ENCODE measurements around the gene ADARB2.

ADARB2 gene

GRCh38 chr10:1476455-1476803 lies 260.9 kb downstream of the ADARB2 start:
- H3K27ac ChIP-seq (replicated peaks): no peak overlapping the region
- H3K4me3 ChIP-seq (replicated peaks; ENCODE audit: insufficient read depth, low read length): no peak overlapping the region
- H3K27me3 ChIP-seq (ENCODE audit: insufficient read depth, poor library complexity, severe bottlenecking): no peaks in the 10 kb centered on the region
- DNase-seq (ENCODE audit: low read depth in 1 of 2, low spot score in 1 of 2): no peak
- TF ChIP-seq GABPA (IDR thresholded peaks at IDR 0.05; ENCODE audit: low read depth) (no peak), CTCF (IDR thresholded peaks at IDR 0.05; ENCODE audit: insufficient read depth, low read length) (no peak), SPI1 (IDR thresholded peaks at IDR 0.05; ENCODE audit: borderline replicate concordance, low read depth) (no peak), POLR2AphosphoS5 (IDR thresholded peaks at IDR 0.05; ENCODE audit: low read depth) (no peak), REST (IDR thresholded peaks at IDR 0.05; ENCODE audit: insufficient replicate concordance, low read depth) (no peak)

- no peak for TF ChIP-seq REST (IDR thresholded peaks at IDR 0.05; ENCODE audit: insufficient replicate concordance, low read depth)
- TF ChIP-seq SPI1 (IDR thresholded peaks at IDR 0.05; ENCODE audit: borderline replicate concordance, low read depth): no peak
- no peak for TF ChIP-seq POLR2AphosphoS5 (IDR thresholded peaks at IDR 0.05; ENCODE audit: low read depth)
- TF ChIP-seq CTCF (IDR thresholded peaks at IDR 0.05; ENCODE audit: insufficient read depth, low read length): no peak
- no peak for TF ChIP-seq GABPA (IDR thresholded peaks at IDR 0.05; ENCODE audit: low read depth)
- Histone ChIP-seq H3K27ac (replicated peaks) (no peak overlapping the region), H3K27me3 (ENCODE audit: insufficient read depth, poor library complexity, severe bottlenecking) (no peaks in the 10 kb centered on the region), H3K4me3 (replicated peaks; ENCODE audit: insufficient read depth, low read length) (no peak overlapping the region)
- no peak for DNase-seq (ENCODE audit: low read depth in 1 of 2, low spot score in 1 of 2)
Observed at GRCh38 chr10:1475771-1476454, 261.4 kb downstream of the ADARB2 start.

- Histone ChIP-seq H3K27ac (replicated peaks) (no peak overlapping the region), H3K4me3 (replicated peaks; ENCODE audit: insufficient read depth, low read length) (no peak overlapping the region), H3K27me3 (ENCODE audit: insufficient read depth, poor library complexity, severe bottlenecking) (no peaks in the 10 kb centered on the region)
- no peak for DNase-seq (ENCODE audit: low read depth in 1 of 2, low spot score in 1 of 2)
- TF ChIP-seq CTCF (IDR thresholded peaks at IDR 0.05; ENCODE audit: insufficient read depth, low read length): no peak
- TF ChIP-seq REST (IDR thresholded peaks at IDR 0.05; ENCODE audit: insufficient replicate concordance, low read depth): no peak
- no peak for TF ChIP-seq GABPA (IDR thresholded peaks at IDR 0.05; ENCODE audit: low read depth)
- no peak for TF ChIP-seq POLR2AphosphoS5 (IDR thresholded peaks at IDR 0.05; ENCODE audit: low read depth)
- no peak for TF ChIP-seq SPI1 (IDR thresholded peaks at IDR 0.05; ENCODE audit: borderline replicate concordance, low read depth)
Observed at GRCh38 chr10:1475098-1475591, 262.2 kb downstream of the ADARB2 start.

Measured in HL-60 (cell line).